ENCODE data around the gene TIMM23.

- TF ChIP-seq CTCF (IDR thresholded peaks at IDR 0.05) (no peak), POLR2A (IDR thresholded peaks at IDR 0.05) (no peak), EP300 (IDR thresholded peaks at IDR 0.05) (no peak)
These were observed 57.3 kb downstream of the TIMM23 start for GRCh38 chr10:46029461-46030030.

All from ovary (tissue), 3 donors.